HG03432 (cell line): ENCODE results near the gene ANTKMT.

Experiments used
- ATAC-seq: cut with Tn5 transposase; IDR thresholded peaks from one replicate; pipeline ENCODE4 v1.9.1; 2021; ENCODE audit warnings: mild to moderate bottlenecking, moderate library complexity; ENCODE audit not compliant: unreplicated experiment

The ANTKMT gene

DNA sequence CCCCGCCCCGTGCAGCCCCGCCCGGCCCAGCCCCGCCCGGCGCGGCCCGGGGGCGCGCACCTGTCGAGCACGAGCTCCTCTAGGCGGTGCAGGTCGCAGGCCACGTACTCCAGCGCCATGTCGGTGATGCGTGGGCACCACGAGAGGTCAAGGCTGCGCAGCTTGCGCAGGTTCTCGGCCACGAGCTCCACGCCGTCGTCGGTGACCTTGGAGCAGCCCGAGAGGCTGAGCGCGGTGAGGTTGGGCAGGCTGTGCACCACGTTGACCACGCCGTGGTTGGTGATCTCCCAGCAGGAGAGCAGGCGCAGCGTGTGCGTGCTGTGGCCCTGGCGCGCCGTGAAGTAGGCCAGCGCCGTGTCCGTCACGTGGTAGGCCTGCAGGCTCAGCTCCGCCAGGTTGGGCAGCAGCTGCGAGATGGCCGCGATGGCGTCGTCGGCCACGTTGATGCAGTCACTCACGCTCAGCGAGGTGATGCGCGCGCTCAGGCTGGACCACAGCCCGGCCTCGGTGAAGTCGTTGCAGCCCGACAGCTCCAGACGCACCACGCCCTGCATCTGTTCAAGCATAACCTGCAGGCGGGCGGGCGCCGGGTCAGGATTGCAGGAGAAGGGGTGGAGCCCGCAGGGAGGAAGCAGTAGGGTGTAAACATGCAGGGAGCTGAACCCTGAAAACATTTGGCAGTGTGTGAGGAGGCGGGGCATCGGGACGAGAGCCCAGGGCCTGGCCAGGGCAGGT lies 25.4 kb upstream of the ANTKMT start:
- ATAC-seq = no peak

DNA sequence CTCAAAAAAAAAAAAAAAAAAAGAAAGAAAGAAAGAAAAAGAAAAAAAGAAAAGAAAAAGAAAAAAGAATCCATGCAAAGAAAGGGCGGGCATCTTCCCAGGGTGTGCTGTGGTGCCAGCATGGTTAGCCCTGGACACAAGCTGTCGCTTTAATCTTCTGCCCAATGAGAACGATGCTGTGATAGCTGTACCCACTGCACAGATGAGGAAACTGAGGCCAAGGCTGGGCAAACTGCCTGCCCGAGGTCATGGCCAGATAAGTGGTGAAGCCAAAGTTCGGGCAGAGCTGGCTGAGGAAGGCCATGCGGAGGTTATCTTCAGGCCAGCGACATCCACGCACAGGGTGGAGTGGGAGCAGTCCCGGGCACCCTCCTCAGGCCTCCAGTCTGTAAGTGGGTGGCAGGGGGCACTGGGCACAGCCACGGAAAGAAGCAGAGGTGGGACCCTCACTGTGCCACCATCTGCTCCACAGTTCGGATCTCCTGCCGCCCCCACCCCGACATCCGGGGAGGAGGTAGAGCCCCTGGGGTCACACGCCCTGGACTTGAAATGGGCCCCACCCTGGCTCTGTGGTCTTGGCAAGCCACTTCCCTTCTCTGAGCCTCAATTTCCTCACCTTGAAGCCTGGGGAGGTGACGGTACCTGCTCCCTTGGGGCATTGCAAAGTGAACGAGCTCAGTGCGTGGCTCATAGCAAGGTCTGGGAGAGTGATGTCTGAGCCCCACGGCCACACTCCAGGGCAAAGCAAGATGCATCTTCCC lies 21.9 kb upstream of the ANTKMT start:
- no peak for ATAC-seq

DNA sequence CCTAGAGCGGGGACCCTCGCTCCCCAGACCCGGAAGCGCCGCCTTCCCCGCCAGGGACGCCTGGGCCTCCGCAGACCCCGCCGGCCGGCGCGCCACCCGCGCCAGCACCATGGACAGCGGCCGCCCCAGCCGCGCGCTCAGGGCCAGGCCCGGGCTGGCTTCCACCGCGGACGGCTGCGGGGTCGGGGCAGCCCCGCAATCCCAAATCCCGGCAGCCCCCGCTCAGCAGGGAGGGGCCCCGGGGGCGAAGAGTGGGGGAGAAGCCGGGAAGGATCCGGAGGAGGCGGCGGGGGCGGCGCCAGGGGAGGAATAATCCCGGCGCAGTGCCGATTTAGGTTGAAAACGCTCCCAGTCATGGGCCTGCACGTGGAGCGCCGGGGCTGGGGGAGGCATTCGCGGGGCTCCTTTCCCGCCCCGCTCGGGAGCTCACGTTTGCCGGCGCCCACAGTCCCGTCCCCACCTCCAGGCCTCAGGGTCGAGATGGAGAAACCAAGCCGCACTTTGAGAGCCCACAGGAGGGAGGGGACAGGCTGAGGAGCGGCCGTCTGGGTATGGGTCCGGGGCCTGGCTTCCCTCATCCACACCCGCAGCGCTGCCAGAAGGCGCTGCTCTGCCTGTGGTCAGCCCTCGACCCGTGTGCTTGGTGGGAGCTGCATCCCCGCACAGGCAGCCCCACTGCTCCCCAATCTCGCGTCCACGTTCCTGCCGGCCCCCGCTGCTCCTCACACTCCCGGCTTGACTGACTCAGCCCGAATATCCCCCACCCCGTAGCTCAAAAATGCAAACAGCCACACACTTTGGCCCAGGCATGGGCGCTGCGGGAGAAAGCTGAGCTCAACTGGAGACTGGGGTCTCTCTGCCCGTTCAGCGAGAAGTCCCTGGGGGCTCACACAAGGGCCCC lies 20.0 kb upstream of the ANTKMT start:
- no peak for ATAC-seq

DNA sequence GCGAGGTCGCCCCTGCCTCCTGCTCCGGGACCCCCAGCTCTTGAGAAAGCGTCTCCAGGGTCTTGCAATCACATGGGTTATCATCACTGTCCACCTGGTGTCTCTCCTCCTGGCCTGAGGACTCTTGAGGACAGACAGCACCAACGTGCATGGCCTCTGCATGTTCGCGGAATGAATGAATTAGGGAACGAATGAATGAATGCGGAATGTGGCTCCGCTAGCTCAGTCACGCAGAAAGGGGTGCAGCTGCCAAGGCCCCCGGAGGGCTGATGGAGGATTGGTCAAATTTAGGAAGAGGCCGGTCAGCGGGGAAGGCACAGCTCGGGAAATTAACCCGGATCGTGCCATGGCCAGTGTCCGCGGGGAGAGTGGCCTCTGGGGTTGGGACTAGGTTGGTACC lies 18.6 kb upstream of the ANTKMT start:
- no peak for ATAC-seq

DNA sequence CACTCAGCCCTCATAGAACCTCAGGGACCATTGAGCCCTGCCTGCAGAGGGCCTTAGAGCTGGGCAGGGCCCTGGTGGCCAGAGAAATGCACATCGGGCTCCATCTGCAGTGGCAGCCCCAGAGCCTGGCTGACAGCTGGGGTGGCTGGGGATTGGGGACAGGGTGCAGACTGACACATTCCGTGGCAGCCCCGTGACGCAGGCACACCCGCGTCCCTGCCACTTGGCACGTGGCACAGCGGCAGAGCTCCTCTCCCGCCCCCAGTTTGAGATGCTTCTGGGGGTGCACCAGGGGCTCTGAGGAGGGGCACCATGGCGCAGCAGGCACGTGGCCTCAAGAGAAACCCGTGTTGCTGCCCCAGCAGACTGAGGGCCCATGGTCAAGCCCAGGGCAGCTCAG lies 17.5 kb upstream of the ANTKMT start:
- ATAC-seq = no peak

DNA sequence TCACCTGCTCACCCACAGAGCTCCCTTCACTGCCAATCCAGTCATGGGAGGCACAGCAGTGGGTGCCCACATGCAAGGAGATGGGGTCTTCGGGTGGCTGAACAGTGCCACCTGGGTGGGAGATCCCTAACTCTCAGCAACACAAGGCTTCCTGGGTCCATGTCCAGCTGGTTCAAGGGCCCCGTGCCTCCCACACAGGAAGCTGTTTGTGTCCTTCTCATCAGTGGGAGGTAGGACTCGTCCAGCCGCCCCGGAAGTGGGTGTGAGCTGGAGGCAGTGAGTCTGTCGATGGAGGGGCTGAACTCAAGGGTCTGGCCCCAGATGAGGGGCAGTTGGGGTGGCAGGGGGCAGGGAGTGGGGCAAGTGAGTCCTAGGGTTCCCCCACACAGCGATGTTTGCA lies 16.9 kb upstream of the ANTKMT start:
- no peak for ATAC-seq

DNA sequence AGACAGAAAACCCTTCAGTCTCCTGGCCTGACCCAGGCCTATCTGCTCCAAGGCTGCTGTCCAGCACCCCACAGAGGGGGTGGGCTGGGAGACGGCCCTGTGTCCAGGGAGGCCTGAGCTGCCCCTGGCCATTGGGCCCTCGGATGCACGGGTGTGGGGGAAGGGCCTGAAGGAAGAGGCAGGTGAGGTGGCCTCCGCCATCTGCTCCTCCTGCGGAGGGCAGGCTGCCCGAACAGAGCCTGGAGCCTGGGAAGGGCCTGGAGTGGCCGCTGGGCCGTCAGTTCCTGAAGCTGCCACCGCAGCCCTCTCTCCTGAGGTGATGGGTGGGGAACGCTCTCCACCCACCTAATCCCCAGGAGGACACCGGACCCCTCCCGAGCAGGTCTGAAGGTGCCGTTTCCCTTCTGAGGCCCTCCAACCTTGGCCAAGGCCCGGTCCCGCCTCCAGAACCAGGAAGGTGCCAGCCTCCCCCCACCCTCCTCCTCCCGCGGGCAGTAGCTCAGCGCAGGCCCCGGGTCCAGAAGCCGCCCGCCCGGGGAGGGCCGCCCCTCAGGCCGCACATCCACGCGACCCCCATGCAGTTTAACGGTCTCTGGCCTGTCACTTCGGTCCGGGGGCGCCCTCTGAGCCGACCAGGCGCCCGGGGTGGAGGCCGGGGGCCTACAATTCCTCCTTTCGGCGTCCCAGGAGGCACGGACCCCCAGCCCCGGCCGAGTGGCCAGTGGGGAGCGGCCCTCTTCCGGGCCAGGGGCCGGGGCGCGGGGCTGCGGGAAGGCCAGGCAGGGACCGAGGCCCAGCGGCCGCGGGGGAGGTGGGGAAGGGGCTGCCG lies 16.2 kb upstream of the ANTKMT start:
- no peak for ATAC-seq

DNA sequence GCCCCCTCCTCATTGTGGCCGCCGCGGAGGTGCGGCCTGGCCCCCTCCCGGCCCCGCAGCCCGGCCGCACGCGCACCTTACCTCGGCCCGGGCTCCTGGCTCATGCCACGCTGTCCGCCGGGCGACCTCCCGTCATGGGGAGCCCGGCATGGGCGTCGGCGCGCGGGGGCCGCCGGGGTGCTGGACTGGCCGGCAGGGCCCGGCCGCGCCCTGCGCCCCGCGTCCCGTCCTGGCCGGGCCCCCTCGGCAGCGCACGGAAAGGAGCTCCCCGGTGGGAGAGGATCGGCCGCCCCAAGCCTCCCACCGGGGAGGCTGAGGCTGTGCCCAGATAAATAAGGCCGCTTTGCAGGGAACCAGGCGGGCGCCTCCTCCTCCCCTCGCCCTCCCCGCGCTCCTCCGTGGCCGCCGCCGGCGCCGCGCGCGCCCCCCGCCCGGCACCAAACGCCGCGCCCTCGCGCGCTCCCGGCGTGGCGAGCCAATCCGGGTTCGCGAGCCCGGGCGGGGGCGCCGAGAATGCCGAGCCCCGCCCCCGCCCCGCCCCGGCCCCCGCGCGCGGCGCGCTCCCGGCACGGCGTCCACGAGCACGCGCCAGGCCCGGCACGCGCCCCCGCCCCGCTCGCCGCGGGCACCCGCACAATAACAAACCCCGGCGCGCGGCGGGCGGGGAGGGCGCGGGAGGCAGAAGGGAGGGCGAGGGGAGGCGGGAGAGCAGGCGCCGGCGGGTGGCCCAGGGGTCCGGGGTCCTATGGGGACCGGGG lies 15.3 kb upstream of the ANTKMT start, which contains the start of gene FBXL16:
Gene FBXL16, minus strand, starts transcription at position 371 of the 758 bp plus-strand sequence. CDS start 8,396 bp downstream, outside the sequence.
- no peak for ATAC-seq

DNA sequence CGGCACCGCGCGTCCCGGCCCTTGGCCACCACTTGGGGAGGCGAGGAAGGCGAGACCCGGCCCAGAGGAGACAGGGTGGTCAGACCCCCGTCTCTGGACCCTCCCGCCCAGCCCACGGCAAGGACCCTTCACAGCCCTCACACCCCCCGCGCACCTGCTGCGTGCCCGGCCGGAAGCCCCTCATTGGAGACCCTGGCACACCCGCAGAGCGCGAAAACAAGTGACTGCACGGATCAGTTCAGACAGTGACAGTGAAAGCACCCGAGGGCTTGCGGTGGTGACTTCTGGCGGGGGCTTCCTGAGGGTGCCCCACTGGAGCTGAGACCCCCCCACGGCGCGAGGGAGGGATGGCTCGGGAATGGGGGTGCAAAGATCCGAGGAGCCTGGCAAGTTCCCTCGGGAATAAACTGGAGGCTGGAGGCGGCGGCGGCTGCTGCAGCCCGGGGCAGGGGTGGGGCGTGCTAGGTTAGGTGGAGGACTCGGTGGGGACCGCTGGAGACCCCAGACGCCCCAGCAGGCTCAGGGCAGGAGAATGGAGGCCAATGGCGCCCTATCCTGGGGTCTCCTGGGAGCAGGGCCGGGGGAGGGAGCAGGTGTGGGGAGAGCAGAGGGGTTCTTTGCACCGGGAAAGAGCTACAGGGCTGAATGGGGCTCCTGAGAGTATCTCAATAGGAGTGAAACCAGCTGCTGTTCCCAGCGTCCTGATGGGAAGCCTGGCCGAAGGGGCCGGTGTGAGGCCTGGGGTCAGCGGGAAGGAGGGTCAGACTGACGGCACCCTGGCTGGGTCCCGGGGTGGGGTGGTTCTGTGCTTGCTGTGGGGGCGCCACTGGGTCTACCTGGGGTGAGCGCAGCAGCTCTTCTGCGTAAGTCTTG lies 14.5 kb upstream of the ANTKMT start:
- no peak for ATAC-seq

DNA sequence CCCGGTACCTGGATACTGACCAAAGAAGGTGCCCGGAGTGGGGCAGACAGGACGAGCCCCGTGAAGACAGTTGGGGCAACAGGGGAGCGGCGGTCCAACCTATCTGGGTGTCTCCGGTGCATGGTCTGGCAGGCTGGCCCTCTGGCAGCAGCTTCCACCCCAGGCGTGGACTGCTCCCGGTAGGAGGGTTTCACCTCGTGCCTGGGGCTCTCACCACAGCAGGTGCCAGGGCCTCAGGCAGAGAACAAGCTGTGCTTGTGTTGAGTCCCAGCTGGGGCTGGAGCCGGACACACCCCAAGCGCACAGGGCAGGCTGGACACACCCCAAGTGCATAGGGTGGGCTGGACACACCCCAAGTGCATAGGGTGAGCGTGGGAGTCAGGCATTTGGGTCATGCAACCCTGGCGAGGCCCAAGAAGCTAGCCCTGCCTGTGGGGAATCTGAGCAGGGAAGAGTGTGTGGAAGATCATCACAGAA lies 13.8 kb upstream of the ANTKMT start:
- ATAC-seq = no peak

DNA sequence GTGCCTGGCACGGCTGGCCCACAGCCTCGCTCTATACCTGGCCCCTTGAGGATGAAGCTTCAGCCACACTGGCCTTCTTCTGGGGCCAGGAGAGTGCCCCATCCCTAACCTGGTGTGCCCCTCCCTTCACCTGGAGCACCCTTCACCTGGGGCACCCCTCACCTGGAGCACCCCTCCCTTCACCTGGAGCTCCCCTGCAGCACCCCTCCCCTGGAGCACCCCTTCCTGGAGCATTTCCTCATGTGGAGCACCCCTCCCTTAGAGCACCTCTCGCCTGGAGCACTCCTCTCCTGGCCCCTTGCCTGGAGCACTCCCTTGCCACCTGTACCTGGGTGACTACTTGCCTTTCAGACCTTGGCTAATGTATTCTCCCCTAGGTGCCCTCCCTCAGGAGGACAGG lies 12.9 kb upstream of the ANTKMT start:
- no peak for ATAC-seq

DNA sequence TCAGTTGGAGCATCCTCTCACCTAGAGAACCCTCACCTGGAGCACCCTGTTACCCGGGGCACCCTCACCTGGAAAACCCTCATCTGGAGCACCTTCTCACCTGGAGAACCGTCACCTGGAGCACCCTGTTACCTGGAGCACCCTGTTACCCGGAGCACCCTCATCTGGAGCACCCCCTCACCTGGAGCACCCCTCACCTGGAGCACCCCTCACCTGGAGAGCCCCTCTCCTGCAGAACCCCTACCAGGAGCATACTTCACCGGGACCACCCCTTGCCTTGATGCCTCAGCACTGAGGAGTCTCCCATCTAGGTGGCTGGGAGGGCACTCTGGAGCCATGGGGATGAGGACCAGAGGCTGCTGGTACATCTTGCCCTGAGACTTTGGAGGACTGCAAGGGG lies 12.0 kb upstream of the ANTKMT start:
- ATAC-seq = no peak

DNA sequence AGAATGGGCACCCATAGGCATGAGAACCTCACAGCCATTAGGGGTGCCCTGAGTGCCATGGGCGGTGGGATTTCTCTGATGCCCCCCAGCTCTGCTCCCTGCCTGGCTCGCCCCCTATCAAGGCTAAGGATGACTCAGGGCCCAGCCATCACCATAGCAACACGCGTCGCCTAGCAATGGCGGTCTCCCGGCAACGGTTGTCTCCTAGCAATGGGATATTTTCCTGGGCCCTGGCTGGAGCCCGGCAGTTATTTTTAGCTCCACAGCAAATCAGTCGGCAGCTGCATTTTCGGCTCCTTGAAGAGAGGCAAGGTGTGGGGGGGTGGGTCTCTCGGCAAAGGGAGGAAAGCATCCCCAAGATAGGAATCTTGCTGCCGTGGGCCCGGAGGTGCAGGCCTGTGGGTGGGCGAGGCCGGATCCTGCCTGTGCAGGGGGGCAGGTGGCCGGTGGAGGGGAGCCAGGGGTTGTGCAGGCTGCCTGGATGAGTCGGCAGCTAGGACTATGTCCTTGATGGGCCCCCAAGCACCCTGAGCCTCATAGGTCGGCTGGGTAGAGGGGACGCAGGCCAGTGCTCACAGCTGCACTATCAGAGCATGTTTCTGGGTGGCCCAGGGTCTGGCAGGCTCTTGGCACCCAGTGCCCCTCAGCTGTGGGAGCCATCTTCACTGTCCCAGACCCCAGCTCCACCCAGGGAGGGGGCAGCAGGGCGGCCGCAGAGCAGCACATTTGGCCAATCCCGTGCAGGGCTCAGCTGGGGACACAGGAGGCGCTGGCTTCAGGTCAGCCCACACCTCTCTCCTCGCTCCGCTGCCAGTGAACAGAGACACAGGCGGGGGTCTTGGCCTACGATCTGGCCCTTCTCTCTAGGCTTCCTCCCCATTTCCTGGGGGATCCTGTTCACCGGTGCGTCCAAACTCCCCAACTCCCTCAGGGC lies 11.1 kb upstream of the ANTKMT start:
- no peak for ATAC-seq

DNA sequence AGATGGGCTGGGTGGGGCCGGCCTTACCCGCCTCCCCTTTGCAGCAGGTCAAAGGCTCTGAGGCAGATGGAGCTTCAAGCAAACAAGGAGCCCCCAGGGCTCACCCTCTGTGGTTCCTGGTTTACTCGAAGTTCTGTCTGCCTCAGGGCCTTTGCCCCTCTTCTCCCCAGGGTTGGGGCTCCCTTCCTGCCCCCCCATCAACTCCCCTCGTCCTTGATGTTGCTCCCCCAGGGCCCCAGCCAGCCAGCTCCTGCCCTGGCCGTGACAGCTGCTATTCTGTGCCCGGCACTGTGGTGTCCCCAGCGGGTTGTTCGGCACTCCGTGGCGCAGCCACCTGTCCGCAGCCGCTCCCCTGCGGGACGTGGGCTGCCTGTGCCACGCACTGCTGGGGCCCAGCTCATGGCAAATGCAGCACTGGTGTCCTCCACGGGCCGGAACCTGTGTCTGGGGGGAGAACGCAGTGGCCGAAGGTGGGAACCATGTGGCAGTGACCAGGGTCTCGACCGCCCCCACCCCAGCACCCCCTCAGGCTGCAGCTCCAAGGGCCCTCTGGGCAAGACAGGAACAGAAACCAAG lies 10.4 kb upstream of the ANTKMT start:
- ATAC-seq = no peak

DNA sequence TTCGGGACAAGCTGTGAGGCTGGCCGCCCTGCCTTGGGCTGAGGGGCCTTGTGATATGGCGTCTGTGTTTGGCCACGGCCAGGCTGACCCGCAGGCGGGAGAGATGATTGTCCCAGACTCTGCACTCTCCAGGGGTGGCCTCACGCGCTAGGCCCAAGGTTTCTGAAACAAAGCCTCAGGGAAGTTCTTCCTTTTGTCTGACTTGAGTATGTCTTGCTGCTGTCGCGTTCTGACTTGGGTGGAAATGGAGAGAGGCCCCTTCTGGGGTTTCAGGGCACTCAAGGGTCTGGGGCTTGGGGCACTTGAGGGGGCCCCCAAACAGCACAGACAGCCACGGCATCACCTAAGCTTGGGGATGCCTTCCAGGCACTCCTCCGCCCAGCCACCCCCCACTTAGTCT lies 9.9 kb upstream of the ANTKMT start:
- ATAC-seq = no peak

DNA sequence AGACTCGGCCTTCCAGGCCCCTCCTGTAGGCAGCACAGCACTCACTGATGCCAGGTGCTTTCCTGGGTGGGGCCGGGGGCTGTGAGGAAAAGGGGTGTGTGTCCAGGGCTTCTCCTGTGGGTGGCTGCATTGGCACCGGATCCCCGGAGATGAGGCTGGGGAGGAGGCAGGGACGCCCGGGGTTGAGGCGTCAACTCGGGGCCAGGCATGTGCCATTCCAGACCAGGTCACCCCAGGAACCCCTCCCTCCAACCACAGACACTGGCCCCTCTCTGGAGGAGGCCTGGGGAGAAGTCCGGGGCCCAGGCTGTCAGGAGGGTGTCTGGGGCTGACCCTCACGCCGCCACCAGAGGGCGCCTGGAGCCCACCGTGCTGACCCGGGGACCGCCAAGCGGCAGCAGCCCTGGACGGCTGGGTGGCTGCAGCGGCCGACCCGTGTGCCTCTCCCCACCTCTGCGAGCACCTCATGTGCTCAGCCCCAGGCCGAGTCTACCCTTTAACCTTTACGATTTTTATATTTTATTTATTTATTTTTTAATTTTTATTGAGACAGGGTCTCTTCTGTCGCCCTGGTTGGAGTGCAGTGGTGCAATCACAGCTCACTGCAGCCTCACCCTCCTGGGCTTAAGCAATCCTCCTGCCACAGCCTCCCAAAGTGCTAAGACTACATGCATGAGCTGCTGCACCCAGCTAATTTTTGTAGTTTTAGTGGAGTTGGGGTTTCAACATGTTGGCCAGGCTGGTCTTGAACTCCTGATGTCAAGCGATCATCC lies 9.2 kb upstream of the ANTKMT start:
- ATAC-seq = no peak
